Spleen (tissue), 7 donors: ENCODE results near the gene SELENOW.

Experiments used
- POLR2A ChIP-seq, 3 donors: fragments of 450-650 bp; IDR thresholded peaks; one replicate each; pipeline ENCODE4 v1.5.1; 2017; ENCODE audit warnings: antibody characterized with exemption in 3 of 3, mild to moderate bottlenecking in 1 of 3
- POLR2AphosphoS5 ChIP-seq, 3 donors: sonication (generic); formaldehyde crosslinking; IDR thresholded peaks; one replicate each; pipeline ENCODE4 v1.5.1; 2017; ENCODE audit warnings: antibody characterized with exemption in 3 of 3
- TF ChIP-seq, protein P1 (sequence below), 11 experiments: fragments of 200-600 bp in 7 of 11; fragments of 450-650 bp in 4 of 11; sonication (generic) in 4 of 11; IDR thresholded peaks in 8 of 11; conservative IDR thresholded peaks in 3 of 11; 1 replicate in 7 of 11; 2 replicates in 4 of 11; pipeline versions ENCODE4 v1.4.0 to v1.8.0; 2016 to 2021; ENCODE audit warnings: antibody characterized with exemption in 11 of 11, inconsistent platforms in 4 of 11, mild to moderate bottlenecking in 1 of 11
- donor health status: DM: no; HTN: no; CAD: no; lungs with moderate emphysema.
- donor health status: DM: no; HTN: no; CAD: no.
- donor health status: DM: no; HTN: no; CAD: no.

DNA sequence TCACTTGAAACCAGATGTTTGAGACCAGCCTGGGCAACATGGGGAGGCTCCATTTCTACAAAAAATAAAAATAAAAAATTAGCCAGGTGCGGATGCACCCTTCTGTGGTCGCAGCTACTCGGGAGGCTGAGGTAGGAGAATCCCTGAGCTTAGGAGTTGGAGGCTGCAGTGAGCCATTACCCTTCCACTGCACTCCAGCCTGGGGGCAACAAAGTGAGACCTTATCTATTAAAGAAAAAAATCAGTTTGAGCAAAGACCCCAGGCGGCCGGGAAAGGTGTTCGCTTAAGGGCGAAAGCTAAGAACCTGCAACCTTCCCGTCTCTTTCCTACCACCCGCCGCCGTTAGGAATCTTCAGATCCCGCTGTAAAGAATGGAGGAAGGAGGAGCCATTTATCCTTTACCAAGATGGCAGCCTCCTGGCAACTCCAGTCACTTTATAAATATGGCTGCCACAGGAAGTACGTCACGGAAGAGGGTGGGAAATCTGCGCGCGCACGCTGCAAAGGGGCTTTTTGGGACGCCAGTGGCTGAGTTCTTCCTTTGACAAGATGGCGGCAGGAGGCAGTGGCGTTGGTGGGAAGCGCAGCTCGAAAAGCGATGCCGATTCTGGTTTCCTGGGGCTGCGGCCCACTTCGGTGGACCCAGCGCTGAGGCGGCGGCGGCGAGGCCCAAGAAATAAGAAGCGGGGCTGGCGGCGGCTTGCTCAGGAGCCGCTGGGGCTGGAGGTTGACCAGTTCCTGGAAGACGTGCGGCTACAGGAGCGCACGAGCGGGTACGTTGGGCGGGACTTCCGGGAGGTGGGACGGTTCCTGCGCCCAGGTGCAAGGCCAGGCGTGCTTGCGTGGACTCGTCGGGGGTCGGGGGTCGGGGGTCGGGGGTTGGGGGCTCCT is 33.2 kb upstream of the SELENOW start, which contains the start of gene NOP53:
- TF ChIP-seq, protein P1, sequence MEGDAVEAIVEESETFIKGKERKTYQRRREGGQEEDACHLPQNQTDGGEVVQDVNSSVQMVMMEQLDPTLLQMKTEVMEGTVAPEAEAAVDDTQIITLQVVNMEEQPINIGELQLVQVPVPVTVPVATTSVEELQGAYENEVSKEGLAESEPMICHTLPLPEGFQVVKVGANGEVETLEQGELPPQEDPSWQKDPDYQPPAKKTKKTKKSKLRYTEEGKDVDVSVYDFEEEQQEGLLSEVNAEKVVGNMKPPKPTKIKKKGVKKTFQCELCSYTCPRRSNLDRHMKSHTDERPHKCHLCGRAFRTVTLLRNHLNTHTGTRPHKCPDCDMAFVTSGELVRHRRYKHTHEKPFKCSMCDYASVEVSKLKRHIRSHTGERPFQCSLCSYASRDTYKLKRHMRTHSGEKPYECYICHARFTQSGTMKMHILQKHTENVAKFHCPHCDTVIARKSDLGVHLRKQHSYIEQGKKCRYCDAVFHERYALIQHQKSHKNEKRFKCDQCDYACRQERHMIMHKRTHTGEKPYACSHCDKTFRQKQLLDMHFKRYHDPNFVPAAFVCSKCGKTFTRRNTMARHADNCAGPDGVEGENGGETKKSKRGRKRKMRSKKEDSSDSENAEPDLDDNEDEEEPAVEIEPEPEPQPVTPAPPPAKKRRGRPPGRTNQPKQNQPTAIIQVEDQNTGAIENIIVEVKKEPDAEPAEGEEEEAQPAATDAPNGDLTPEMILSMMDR (IDR thresholded peaks at IDR 0.05 in 8 of 11, conservative IDR thresholded peaks at IDR 0.05 in 3 of 11), result peak in 5 of 11 experiments; percentile 31 to 48 (median 34)
- peak; percentile 95 to 98 (median 96) for TF ChIP-seq POLR2AphosphoS5 (IDR thresholded peaks at IDR 0.05)
- peak in 1 of 3 donors; percentile 62 for TF ChIP-seq POLR2A (IDR thresholded peaks at IDR 0.05)
